Measurements from ENCODE around the gene KCNJ16.

DNA sequence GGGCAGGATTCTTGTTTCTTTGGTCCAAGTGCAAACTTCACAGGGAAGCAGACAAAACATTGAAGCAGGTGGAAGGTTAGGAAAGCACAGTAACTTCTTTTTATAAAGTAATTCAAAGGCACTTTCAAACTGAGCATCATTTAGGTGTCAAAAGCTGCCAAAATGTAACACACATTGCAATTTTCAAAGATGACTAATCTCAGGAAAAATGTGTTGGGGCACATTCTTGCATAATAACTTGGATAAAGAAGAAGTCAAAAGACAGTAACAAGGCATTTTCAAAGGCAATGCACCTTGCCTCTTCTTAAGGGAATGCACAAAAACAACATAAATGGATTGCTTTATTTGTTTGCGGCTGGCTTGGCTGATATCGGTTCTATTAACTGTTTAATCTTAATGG lies 97.9 kb downstream of the KCNJ16 start:
- TF ChIP-seq SUZ12 (IDR thresholded peaks at IDR 0.05; ENCODE audit: extremely low read depth, insufficient read depth, insufficient read length) (no peak), YY1 (IDR thresholded peaks at IDR 0.05; ENCODE audit: insufficient read depth, insufficient read length) (no peak), ZNF274 (IDR thresholded peaks at IDR 0.05; ENCODE audit: low read depth, low read length) (no peak)

All from NT2/D1 (cell line).